ENCODE measurements around the gene CD40.

DNA sequence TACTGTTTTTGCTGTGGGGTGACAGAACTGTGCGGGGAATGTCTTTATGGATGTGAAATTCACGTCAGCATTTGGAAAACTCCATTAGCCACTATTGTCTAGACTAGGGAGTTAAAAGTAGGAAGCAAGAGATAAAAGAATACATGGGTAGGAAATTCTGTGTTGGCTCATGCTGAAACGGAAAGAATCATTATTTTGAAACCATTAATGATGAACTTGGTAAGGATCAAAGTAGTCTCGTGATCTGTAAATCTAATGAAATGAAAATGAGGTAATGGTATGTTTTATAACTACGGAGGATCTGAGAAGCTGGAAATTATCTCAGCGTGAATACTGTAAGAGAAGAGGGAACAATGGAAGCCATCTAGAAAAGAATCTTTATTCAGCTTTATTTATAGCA lies 11.1 kb upstream of the CD40 start:
- TF ChIP-seq CTCF (IDR thresholded peaks at IDR 0.05): no peak
- TF ChIP-seq HES2 (IDR thresholded peaks at IDR 0.05): no peak
- no peak for TF ChIP-seq REST (IDR thresholded peaks at IDR 0.05)
- no peak for TF ChIP-seq PHF8 (IDR thresholded peaks at IDR 0.05; ENCODE audit: borderline replicate concordance, low read depth)
- no peak for TF ChIP-seq RFX5 (IDR thresholded peaks at IDR 0.05)
- no peak for TF ChIP-seq USF2 (IDR thresholded peaks at IDR 0.05)
- TF ChIP-seq POLR2A (IDR thresholded peaks at IDR 0.05; ENCODE audit: low read length): no peak
- no peak for TF ChIP-seq CHD2 (IDR thresholded peaks at IDR 0.05; ENCODE audit: low read length, partially characterized antibody)
- TF ChIP-seq KDM1A (IDR thresholded peaks at IDR 0.05; ENCODE audit: low read depth): no peak
- TF ChIP-seq MAZ (IDR thresholded peaks at IDR 0.05; ENCODE audit: borderline replicate concordance, low read depth, low read length): no peak
- TF ChIP-seq BHLHE40 (IDR thresholded peaks at IDR 0.05; ENCODE audit: low read depth, low read length): no peak
- TF ChIP-seq NPAS2 (CRISPR knock-in tag; IDR thresholded peaks at IDR 0.05; ENCODE audit: borderline replicate concordance): no peak
- no peak for TF ChIP-seq EP300 (IDR thresholded peaks at IDR 0.05)

All from A549 (cell line).